Activated CD4-positive, alpha-beta T cell treated with anti-CD3 and anti-CD28 coated beads for 4 hours (primary cell): ENCODE measurements around the gene VAC14.

Experiments used
- DNase-seq, 2 donors: peaks; one replicate each; pipeline ENCODE4 v3.0.0-alpha.2; 2020

The VAC14 gene

GRCh38 chr16:70740914-70741782 lies 59.8 kb downstream of the VAC14 start:
- no peak for DNase-seq

GRCh38 chr16:70740174-70740913 lies 60.6 kb downstream of the VAC14 start:
- no peak for DNase-seq

- no peak for DNase-seq
Measured at GRCh38 chr16:70739389-70739788, 61.6 kb downstream of the VAC14 start.

GRCh38 chr16:70738083-70738977 lies 62.6 kb downstream of the VAC14 start:
- DNase-seq = no peak

- peak in 1 of 2 donors; percentile 17 for DNase-seq
Measured at GRCh38 chr16:70737377-70738082, 63.4 kb downstream of the VAC14 start.

GRCh38 chr16:70736465-70737376 lies 64.2 kb downstream of the VAC14 start:
- DNase-seq = no peak

GRCh38 chr16:70735141-70735979 lies 65.6 kb downstream of the VAC14 start:
- no peak for DNase-seq

- no peak for DNase-seq
Measured at GRCh38 chr16:70734522-70735095, 66.3 kb downstream of the VAC14 start.

GRCh38 chr16:70730944-70731343 lies 70.0 kb downstream of the VAC14 start:
- no peak for DNase-seq

GRCh38 chr16:70730031-70730430 lies 70.9 kb downstream of the VAC14 start:
- DNase-seq = no peak

GRCh38 chr16:70729292-70729691 lies 71.7 kb downstream of the VAC14 start:
- DNase-seq = no peak

- no peak for DNase-seq
Measured at GRCh38 chr16:70728150-70728549, 72.8 kb downstream of the VAC14 start.

- no peak for DNase-seq
Measured at GRCh38 chr16:70726892-70727361, 74.0 kb downstream of the VAC14 start.

- DNase-seq = no peak
Measured at GRCh38 chr16:70725912-70726828, 74.8 kb downstream of the VAC14 start.

- no peak for DNase-seq
Measured at GRCh38 chr16:70725024-70725911, 75.7 kb downstream of the VAC14 start.

- DNase-seq = no peak
Measured at GRCh38 chr16:70724146-70725023, 76.6 kb downstream of the VAC14 start.

- DNase-seq = no peak
Measured at GRCh38 chr16:70723740-70724145, 77.2 kb downstream of the VAC14 start.
